Spleen (tissue), 7 donors: ENCODE measurements around the gene CHRDL2.

Experiments
- CTCF ChIP-seq, 11 experiments: fragments of 200-600 bp in 7 of 11; fragments of 450-650 bp in 4 of 11; sonication (generic) in 4 of 11; IDR thresholded peaks in 8 of 11; conservative IDR thresholded peaks in 3 of 11; 1 replicate in 7 of 11; 2 replicates in 4 of 11; pipeline versions ENCODE4 v1.4.0 to v1.8.0; 2016 to 2021; ENCODE audit warnings: antibody characterized with exemption in 11 of 11, inconsistent platforms in 4 of 11, mild to moderate bottlenecking in 1 of 11
- POLR2A ChIP-seq, 3 donors: fragments of 450-650 bp; IDR thresholded peaks; one replicate each; pipeline ENCODE4 v1.5.1; 2017; ENCODE audit warnings: antibody characterized with exemption in 3 of 3, mild to moderate bottlenecking in 1 of 3
- POLR2AphosphoS5 ChIP-seq, 3 donors: sonication (generic); formaldehyde crosslinking; IDR thresholded peaks; one replicate each; pipeline ENCODE4 v1.5.1; 2017; ENCODE audit warnings: antibody characterized with exemption in 3 of 3
- donor health status: DM: no; HTN: no; CAD: no; lungs with moderate emphysema.
- donor health status: DM: no; HTN: no; CAD: no.
- donor health status: DM: no; HTN: no; CAD: no.

GRCh38 chr11:74749965-74750296 lies 18.7 kb upstream of the CHRDL2 start:
- TF ChIP-seq CTCF (IDR thresholded peaks at IDR 0.05 in 8 of 11, conservative IDR thresholded peaks at IDR 0.05 in 3 of 11) (no peak), POLR2AphosphoS5 (IDR thresholded peaks at IDR 0.05) (no peak), POLR2A (IDR thresholded peaks at IDR 0.05) (no peak)
